Transverse colon (tissue), 4 donors: Measurements from ENCODE around the gene EPHB2. TPM values are rescaled to one million over a fixed set of nuclear protein-coding genes. Genes with fewer than 3 reads are reported as not detected.

Source experiments
- DNase-seq: peaks from one replicate; pipeline ENCODE4 v3.0.0-alpha.2; 2019
- H3K27ac ChIP-seq, 4 donors: fragments of 200-600 bp; sonication (generic); 2 replicates each; pipeline ENCODE4 v1.5.1; 2016 to 2018; ENCODE audit warnings: inconsistent platforms in 4 of 4
- H3K27me3 ChIP-seq: fragments of 200-600 bp; sonication (generic); 2 replicates; pipeline ENCODE4 v1.5.1; 2017; ENCODE audit warnings: inconsistent platforms
- H3K36me3 ChIP-seq, 4 donors: fragments of 200-600 bp; sonication (generic); 2 replicates each; pipeline ENCODE4 v1.5.1; 2017 to 2019; ENCODE audit warnings: inconsistent platforms in 4 of 4
- H3K4me1 ChIP-seq, 4 donors: fragments of 200-600 bp; sonication (generic); 2 replicates each; pipeline ENCODE4 v1.5.1; 2017 to 2020; ENCODE audit warnings: inconsistent platforms in 4 of 4
- H3K4me3 ChIP-seq, 4 donors: fragments of 200-600 bp; sonication (generic); 1 replicate in 1 of 4; 2 replicates in 3 of 4; pipeline versions ENCODE4 v1.5.1 to v1.6.1; 2017 to 2019; ENCODE audit warnings: inconsistent platforms in 4 of 4
- H3K9me3 ChIP-seq, 2 donors: fragments of 200-600 bp; sonication (generic); 2 replicates each; pipeline ENCODE4 v1.5.1; 2017 to 2019; ENCODE audit warnings: inconsistent platforms in 2 of 2
- EP300 ChIP-seq: sonication (generic); formaldehyde crosslinking; IDR thresholded peaks from one replicate; pipeline ENCODE4 v1.6.1; 2017; ENCODE audit warnings: antibody characterized with exemption, low read depth
- POLR2A ChIP-seq: fragments of 450-650 bp; IDR thresholded peaks from one replicate; pipeline ENCODE4 v1.6.1; 2016; ENCODE audit warnings: antibody characterized with exemption, mild to moderate bottlenecking, moderate library complexity
- POLR2AphosphoS5 ChIP-seq, 3 donors: sonication (generic); formaldehyde crosslinking; IDR thresholded peaks; one replicate each; pipeline ENCODE4 v1.6.1; 2016; ENCODE audit warnings: antibody characterized with exemption in 3 of 3
- WGBS, 2 donors: methylation state at CpG; one replicate each; pipeline ENCODE4 v1.1.5; 2018; ENCODE audit warnings: low coverage in 1 of 2; 5-methylcytosine and 5-hydroxymethylcytosine counted together
- in situ Hi-C, 4 donors: fragments of 200-750 bp; cut with MboI; loops; one replicate each; pipeline versions ENCODE4 v1.15.0 to v1.15.1; 2017; ENCODE audit warnings: low sequenced_read_pairs in 3 of 4, low pct_ligation_motif_present in 1 of 4, low pct_unique_long_range_greater_than_20kb in 1 of 4
- intact Hi-C: fragments of 100-400 bp; cut with DNase I; formaldehyde crosslinking; loops from one replicate; pipeline ENCODE4 v1.15.1; 2023; ENCODE audit warnings: low total_unique reads
- total RNA-seq, 4 donors: library from RNA; depleted of rRNA; stranded (reverse); fragments of >200 nt; gene quantifications; one replicate each; pipeline ENCODE4 v1.1.0, GENCODE V29; 2016
- TF ChIP-seq, protein P1 (sequence below), 5 experiments: fragments of 200-600 bp in 3 of 5; fragments of 450-650 bp in 2 of 5; sonication (generic) in 3 of 5; IDR thresholded peaks; 1 replicate in 2 of 5; 2 replicates in 3 of 5; pipeline ENCODE4 v1.5.1; 2016 to 2017; ENCODE audit warnings: antibody characterized with exemption in 5 of 5, inconsistent platforms in 3 of 5, mild to moderate bottlenecking in 2 of 5, moderate library complexity in 1 of 5

EPHB2 gene
- total RNA-seq, 4 donors from 2014 or later = 3.0 to 152 (median 27.9) TPM

DNA sequence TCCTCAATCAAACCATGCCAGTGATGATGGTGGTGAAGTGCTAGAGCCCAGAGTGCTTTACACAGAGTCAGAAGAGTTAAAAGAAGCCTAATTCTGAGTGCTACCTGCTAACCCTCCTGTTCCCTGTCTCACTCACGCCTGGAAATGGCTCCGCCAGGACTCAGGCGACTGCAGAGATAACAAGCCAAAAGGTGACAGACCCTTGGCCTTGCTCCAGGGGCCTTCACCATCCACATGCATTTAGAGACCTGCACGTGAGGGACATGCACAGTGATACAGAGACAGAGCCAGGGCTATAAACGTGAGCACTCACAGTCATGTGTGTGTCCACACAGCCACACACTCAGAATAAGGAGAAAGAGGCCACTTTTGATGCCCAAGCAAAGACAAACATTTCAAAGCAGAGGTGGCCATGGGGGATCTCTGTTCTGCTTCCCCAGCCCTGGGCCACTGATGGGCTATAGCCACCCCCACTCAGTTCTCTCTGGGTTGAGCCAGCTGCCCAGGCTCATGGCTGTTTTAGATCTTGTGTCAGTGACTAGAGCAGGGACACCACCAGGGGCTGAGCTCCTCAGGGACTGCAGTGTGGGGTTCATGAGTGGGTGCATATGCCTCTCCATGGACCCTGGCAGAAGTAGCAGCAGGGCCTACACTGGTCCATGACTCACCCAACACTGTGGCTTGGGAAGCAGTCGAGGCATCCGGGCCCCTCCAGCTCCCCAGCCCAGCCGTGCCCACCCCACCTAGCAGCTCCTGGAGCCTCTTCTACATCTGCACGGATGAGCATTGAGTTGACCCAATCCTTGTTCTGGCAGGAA, 117.2 kb downstream of the EPHB2 start:
- DNase-seq = no peak
- TF ChIP-seq POLR2A (no peak), EP300 (no peak), POLR2AphosphoS5 (IDR thresholded peaks at IDR 0.05) (no peak)
- TF ChIP-seq, protein P1, sequence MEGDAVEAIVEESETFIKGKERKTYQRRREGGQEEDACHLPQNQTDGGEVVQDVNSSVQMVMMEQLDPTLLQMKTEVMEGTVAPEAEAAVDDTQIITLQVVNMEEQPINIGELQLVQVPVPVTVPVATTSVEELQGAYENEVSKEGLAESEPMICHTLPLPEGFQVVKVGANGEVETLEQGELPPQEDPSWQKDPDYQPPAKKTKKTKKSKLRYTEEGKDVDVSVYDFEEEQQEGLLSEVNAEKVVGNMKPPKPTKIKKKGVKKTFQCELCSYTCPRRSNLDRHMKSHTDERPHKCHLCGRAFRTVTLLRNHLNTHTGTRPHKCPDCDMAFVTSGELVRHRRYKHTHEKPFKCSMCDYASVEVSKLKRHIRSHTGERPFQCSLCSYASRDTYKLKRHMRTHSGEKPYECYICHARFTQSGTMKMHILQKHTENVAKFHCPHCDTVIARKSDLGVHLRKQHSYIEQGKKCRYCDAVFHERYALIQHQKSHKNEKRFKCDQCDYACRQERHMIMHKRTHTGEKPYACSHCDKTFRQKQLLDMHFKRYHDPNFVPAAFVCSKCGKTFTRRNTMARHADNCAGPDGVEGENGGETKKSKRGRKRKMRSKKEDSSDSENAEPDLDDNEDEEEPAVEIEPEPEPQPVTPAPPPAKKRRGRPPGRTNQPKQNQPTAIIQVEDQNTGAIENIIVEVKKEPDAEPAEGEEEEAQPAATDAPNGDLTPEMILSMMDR (IDR thresholded peaks at IDR 0.05) = no peak

GRCh38 chr1:22828484-22829308, 118.1 kb downstream of the EPHB2 start:
- in situ Hi-C loops = no loop called here
- Histone ChIP-seq H3K27ac (no peak overlapping the region), H3K27me3 (no peaks in the 10 kb centered on the region), H3K4me1 (peaks cover 0 to 21% (median 7%) of the 10 kb centered on the region in 4 donors), H3K4me3 (no peak overlapping the region), H3K36me3 (no peaks in the 10 kb centered on the region), H3K9me3 (no peaks in the 10 kb centered on the region)
- WGBS, 2 donors = 84 to 88% methylated on average over 8 to 15 of the region's 15 CpGs
- DNase-seq = no peak
- intact Hi-C loops = no loop called here
- TF ChIP-seq, protein P1 (IDR thresholded peaks at IDR 0.05) = no peak
- no peak for TF ChIP-seq POLR2A
- no peak for TF ChIP-seq EP300
- TF ChIP-seq POLR2AphosphoS5 (IDR thresholded peaks at IDR 0.05) = no peak

More for the DNA sequence above, 117.2 kb downstream of the EPHB2 start:
- H3K36me3 ChIP-seq = no peaks in the 10 kb centered on the region
- intact Hi-C loops = no loop called here
- no peaks in the 10 kb centered on the region for H3K27me3 ChIP-seq
- no peak overlapping the region for H3K27ac ChIP-seq
- in situ Hi-C loops = no loop called here
- peaks cover 0 to 21% (median 7%) of the 10 kb centered on the region in 4 donors for H3K4me1 ChIP-seq
- H3K4me3 ChIP-seq = no peak overlapping the region
- no peaks in the 10 kb centered on the region for H3K9me3 ChIP-seq
- 60 to 84% methylated on average over 1 to 9 of the region's 9 CpGs for WGBS, 2 donors

DNA sequence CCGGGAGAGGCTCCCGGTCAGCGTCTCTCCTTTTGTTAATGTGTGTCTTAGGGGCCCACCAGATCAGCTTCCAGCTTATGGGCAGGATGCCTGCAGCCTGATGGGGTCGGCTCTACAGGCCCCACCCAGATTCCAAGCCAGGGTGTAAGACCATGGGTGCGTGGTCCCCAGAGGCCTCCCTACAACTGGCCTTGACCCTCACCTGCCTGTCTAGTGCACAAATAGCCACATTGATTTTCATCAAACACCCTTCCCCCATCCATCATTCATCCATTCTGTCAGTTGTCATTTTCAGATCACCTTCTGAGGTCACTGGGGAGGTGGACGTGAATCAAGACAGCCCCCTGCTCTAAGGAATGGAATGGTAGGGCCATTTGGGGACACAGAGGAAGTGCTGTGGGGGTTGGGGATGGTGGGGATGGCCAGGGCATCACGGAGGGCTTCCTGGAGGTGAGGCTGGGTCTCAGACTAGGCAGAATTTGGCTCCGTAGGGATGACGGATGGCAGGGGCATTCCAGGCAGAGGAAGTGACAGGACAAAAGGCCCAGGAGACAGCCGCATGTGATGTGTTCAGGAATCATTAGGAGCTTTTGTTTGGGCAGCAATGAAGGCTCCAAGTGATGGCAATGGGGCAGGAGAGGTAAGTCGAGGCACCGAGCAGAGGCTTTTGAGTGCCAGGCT, 118.8 kb downstream of the EPHB2 start:
- no peak overlapping the region for H3K27ac ChIP-seq
- TF ChIP-seq, protein P1 (IDR thresholded peaks at IDR 0.05) = no peak
- TF ChIP-seq POLR2A (no peak), POLR2AphosphoS5 (IDR thresholded peaks at IDR 0.05) (no peak), EP300 (no peak)
- peaks cover 0 to 21% (median 7%) of the 10 kb centered on the region in 4 donors for H3K4me1 ChIP-seq
- intact Hi-C loops (no loop called here), in situ Hi-C loops (no loop called here)
- H3K27me3 ChIP-seq = no peaks in the 10 kb centered on the region
- no peak overlapping the region for H3K4me3 ChIP-seq
- no peaks in the 10 kb centered on the region for H3K9me3 ChIP-seq
- WGBS, 2 donors = 71 to 100% methylated on average over 2 to 12 of the region's 12 CpGs
- DNase-seq = no peak
- H3K36me3 ChIP-seq = no peaks in the 10 kb centered on the region

DNA sequence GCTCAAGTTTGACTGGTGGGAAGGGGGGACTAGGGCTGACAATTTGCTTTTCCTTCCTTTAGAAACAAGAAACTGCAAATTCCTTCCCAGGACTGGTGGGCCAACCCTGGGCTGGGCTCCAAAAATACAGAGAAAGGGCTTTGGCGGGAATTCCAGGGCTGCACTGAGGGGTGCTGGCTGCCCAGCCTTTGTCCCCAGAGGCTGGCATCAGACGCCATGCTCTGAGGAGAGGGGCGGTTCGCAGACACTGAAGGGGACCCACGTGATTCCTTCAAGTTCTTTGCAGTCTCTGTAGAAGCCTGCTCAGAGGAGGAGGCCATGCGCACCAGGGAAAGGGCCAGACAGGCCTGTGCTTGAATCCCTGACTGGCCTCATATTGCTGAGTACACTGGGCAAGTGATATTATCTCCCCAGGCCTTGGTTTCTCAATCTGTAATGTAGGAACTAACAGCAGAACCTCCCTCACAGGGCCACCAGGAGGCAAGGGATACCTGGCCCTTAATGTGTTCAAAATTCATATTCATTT, 119.5 kb downstream of the EPHB2 start:
- H3K4me3 ChIP-seq = no peak overlapping the region
- no peaks in the 10 kb centered on the region for H3K9me3 ChIP-seq
- no peaks in the 10 kb centered on the region for H3K36me3 ChIP-seq
- DNase-seq = no peak
- TF ChIP-seq, protein P1 (IDR thresholded peaks at IDR 0.05) = no peak
- TF ChIP-seq POLR2A (no peak), EP300 (no peak), POLR2AphosphoS5 (IDR thresholded peaks at IDR 0.05) (no peak)
- WGBS, 2 donors = 82% methylated on average over 6 of the region's 6 CpGs; no CpG with 5 or more reads in 1 of the 2 donors
- intact Hi-C loops = no loop called here
- H3K27ac ChIP-seq = no peak overlapping the region
- in situ Hi-C loops = no loop called here
- H3K4me1 ChIP-seq = peaks cover 0 to 21% (median 7%) of the 10 kb centered on the region in 4 donors
- H3K27me3 ChIP-seq = no peaks in the 10 kb centered on the region
